GM23248 (cell line): Measurements from ENCODE around the gene XBP1. TPM values are rescaled to one million over a fixed set of nuclear protein-coding genes. Genes with fewer than 3 reads are reported as not detected.
"Not testable (repeated sequence)": the region's sequence is repeated elsewhere in the genome, so short reads cannot be mapped to it uniquely, and the experiment has no call there.

Experiments used
- DNase-seq: peaks from one replicate; pipeline ENCODE4 v3.0.0-alpha.2; 2015
- H2AFZ ChIP-seq: fragments of 200-600 bp; sonication (generic); 2 replicates; pipeline ENCODE4 v1.6.1; 2016; ENCODE audit warnings: antibody characterized with exemption
- H3F3A ChIP-seq: fragments of 200-600 bp; sonication (generic); 2 replicates; pipeline ENCODE4 v1.6.1; 2016; ENCODE audit warnings: mild to moderate bottlenecking, antibody characterized with exemption, mixed run types; ENCODE audit not compliant: insufficient read depth
- H3K27ac ChIP-seq: fragments of 200-600 bp; sonication (generic); 2 replicates; pipeline ENCODE4 v1.5.1; 2016; ENCODE audit warnings: mild to moderate bottlenecking
- H3K27me3 ChIP-seq: fragments of 200-600 bp; sonication (generic); replicated peaks from 2 replicates; pipeline ENCODE4 v1.6.1; 2016; ENCODE audit warnings: mild to moderate bottlenecking; ENCODE audit not compliant: insufficient read depth
- H3K36me3 ChIP-seq: fragments of 200-600 bp; sonication (generic); 2 replicates; pipeline ENCODE4 v1.6.1; 2016; ENCODE audit warnings: low read depth, mild to moderate bottlenecking
- H3K4me1 ChIP-seq: fragments of 200-600 bp; sonication (generic); 2 replicates; pipeline ENCODE4 v1.6.1; 2016; ENCODE audit warnings: mild to moderate bottlenecking; ENCODE audit not compliant: insufficient read depth
- H3K4me2 ChIP-seq: fragments of 200-600 bp; sonication (generic); one replicate; pipeline ENCODE4 v1.6.1; 2016; ENCODE audit warnings: mild to moderate bottlenecking; ENCODE audit not compliant: unreplicated experiment
- H3K4me3 ChIP-seq: fragments of 200-600 bp; sonication (generic); 2 replicates; pipeline ENCODE4 v1.5.1; 2016; ENCODE audit warnings: mild to moderate bottlenecking
- H3K79me2 ChIP-seq: fragments of 200-600 bp; sonication (generic); 2 replicates; pipeline ENCODE4 v1.6.1; 2016; ENCODE audit warnings: mild to moderate bottlenecking; ENCODE audit not compliant: insufficient read depth
- H3K9ac ChIP-seq: fragments of 200-600 bp; sonication (generic); 2 replicates; pipeline ENCODE4 v1.6.1; 2016; ENCODE audit warnings: mild to moderate bottlenecking
- H3K9me2 ChIP-seq: fragments of 200-600 bp; sonication (generic); 2 replicates; pipeline ENCODE4 v1.6.1; 2016; ENCODE audit warnings: mixed run types, mild to moderate bottlenecking, moderate library complexity; ENCODE audit not compliant: insufficient read depth
- H3K9me3 ChIP-seq: fragments of 200-600 bp; sonication (generic); one replicate; pipeline ENCODE4 v1.6.1; 2017; ENCODE audit warnings: low read depth
- H4K20me1 ChIP-seq: fragments of 200-600 bp; sonication (generic); 2 replicates; pipeline ENCODE4 v1.6.0; 2016; ENCODE audit not compliant: insufficient read depth
- EZH2 ChIP-seq: fragments of 200-600 bp; sonication (generic); IDR thresholded peaks from 2 replicates; pipeline ENCODE4 v1.6.1; 2018; ENCODE audit warnings: antibody characterized with exemption, mild to moderate bottlenecking; ENCODE audit not compliant: insufficient read depth, poor library complexity, severe bottlenecking
- EZH2phosphoT487 ChIP-seq: fragments of 200-600 bp; sonication (generic); IDR thresholded peaks from 2 replicates; pipeline ENCODE4 v1.6.1; 2018; ENCODE audit warnings: antibody characterized with exemption, moderate library complexity, mild to moderate bottlenecking, low read depth; ENCODE audit not compliant: insufficient read depth
- WGBS, 2 experiments: methylation state at CpG; one replicate each; pipeline ENCODE4 v1.1.6; 2015 to 2017; ENCODE audit warnings: low lambda C conversion rate in 2 of 2, low coverage in 1 of 2; ENCODE audit errors: missing lambda C conversion rate in 2 of 2; 5-methylcytosine and 5-hydroxymethylcytosine counted together
- in situ Hi-C: fragments of 300-500 bp; cut with MboI; formaldehyde crosslinking; loops from 2 replicates; pipeline ENCODE4 v1.15.0; 2020
- polyA plus RNA-seq: library from polyadenylated mRNA; unstranded; fragments of >200 nt; fragmentation: Nextera tagmentation; extraction: Ambion mirVana; gene quantifications from 2 replicates; pipeline ENCODE4 v1.2.1, GENCODE V29; 2016
- total RNA-seq: library from RNA; depleted of rRNA; stranded (reverse); fragments of >200 nt; shearing (Covaris generic); gene quantifications from 2 replicates; pipeline ENCODE4 v1.2.3, GENCODE V29; 2014; rRNA removed

The XBP1 gene
- 324 and 350 TPM in 2 replicates for total RNA-seq
- 256 and 258 TPM in 2 replicates for polyA plus RNA-seq

GRCh38 chr22:28800308-28801041 lies at the start of gene XBP1:
TSS of gene XBP1 (minus strand) at chr22:28800569.
- Histone ChIP-seq H3K4me1 (peaks cover 30% of the 10 kb centered on the region), H3K27ac (peak within 1 kb of the TSS; percentile 100), H3K4me3 (peak within 1 kb of the TSS; percentile 98), H3K36me3 (peaks cover 34% of the 10 kb centered on the region), H3K4me2 (peak within 1 kb of the TSS; percentile 93), H2AFZ (peak within 1 kb of the TSS; percentile 89), H3K27me3 (no peaks in the 10 kb centered on the region), H3K9ac (peak within 1 kb of the TSS; percentile 100), H3K79me2 (peaks cover 75% of the 10 kb centered on the region), H3K9me3 (no peaks in the 10 kb centered on the region), H3F3A (peaks cover 41% of the 10 kb centered on the region), H4K20me1 (peaks cover 10% of the 10 kb centered on the region; the same call in 1 of the 2 replicates), H3K9me2 (no peaks in the 10 kb centered on the region)
- 1% methylated on average over 54 to 65 of the region's 78 CpGs for WGBS, 2 experiments
- peak; percentile 99 for DNase-seq
- no peak for TF ChIP-seq EZH2phosphoT487
- no peak for TF ChIP-seq EZH2
- in situ Hi-C loops, result no loop called here

DNA sequence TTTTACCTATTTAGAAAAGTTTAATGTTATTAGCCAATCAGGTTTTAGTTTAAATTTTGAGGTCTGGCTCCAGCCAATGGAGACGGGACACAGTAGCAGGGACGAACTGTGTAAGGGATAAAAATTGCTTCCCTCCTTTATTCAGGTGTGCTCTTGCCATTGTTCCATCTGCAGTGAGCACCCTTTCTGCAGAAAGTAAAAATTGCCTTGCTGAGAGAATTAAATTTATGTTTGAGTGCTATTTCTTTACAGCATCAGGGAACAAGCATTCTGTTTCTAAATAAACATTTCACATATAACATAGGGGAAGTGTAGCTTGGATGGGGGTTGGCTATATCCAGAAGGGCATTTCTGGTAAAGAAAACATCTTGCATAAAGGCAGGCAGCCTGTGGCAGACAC lies 46.6 kb upstream of the XBP1 start:
- Histone ChIP-seq H3K27me3 (no peaks in the 10 kb centered on the region), H3K4me1 (no peaks in the 10 kb centered on the region), H3K36me3 (no peaks in the 10 kb centered on the region), H3K79me2 (no peaks in the 10 kb centered on the region), H3K9me3 (no peaks in the 10 kb centered on the region), H3K9ac (no peak overlapping the region), H3K4me3 (no peak overlapping the region), H4K20me1 (no peaks in the 10 kb centered on the region), H3K27ac (no peak overlapping the region), H3K9me2 (no peaks in the 10 kb centered on the region), H3K4me2 (no peak overlapping the region), H3F3A (no peaks in the 10 kb centered on the region), H2AFZ (no peak overlapping the region)
- WGBS, 2 experiments, result 81 to 89% methylated on average over 2 of the region's 2 CpGs
- no peak for DNase-seq
- TF ChIP-seq EZH2, result no peak
- TF ChIP-seq EZH2phosphoT487, result no peak
- in situ Hi-C loops, result no loop called here

GRCh38 chr22:28844277-28844676 lies 43.9 kb upstream of the XBP1 start:
- H3K9me2 ChIP-seq, H3K27ac ChIP-seq, H2AFZ ChIP-seq, H3K4me2 ChIP-seq, in situ Hi-C loops, H4K20me1 ChIP-seq, H3K9ac ChIP-seq, H3K27me3 ChIP-seq, H3F3A ChIP-seq, DNase-seq, H3K9me3 ChIP-seq, H3K4me1 ChIP-seq, H3K4me3 ChIP-seq, H3K36me3 ChIP-seq, H3K79me2 ChIP-seq: not testable (repeated sequence)
- WGBS, 2 experiments, result 80 to 85% methylated on average over 2 of the region's 2 CpGs

DNA sequence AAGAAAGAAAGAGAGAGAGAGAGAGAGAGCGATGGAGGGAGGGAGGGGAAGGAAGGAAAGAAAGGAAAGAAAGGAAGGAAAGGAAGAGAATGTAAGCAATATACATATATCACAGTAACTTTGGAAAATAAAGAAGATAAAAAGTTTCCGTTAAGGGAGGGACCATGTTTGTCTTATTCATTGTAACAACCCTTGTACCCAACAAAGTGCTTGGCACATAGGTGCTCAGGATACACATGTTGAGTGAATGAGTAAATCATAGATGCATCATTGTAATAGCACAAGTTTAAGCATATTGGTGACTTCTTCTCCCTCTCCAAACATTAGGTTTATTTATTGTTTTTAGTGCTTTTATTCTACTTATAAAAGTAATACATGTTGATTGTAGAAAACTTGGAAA lies 43.3 kb upstream of the XBP1 start:
- TF ChIP-seq EZH2phosphoT487, result no peak
- no peak for TF ChIP-seq EZH2
- 92 to 96% methylated on average over 2 of the region's 2 CpGs for WGBS, 2 experiments
- in situ Hi-C loops, result no loop called here

More for the DNA sequence above, 43.3 kb upstream of the XBP1 start:
- H4K20me1 ChIP-seq, result no peaks in the 10 kb centered on the region
- no peaks in the 10 kb centered on the region for H3K79me2 ChIP-seq
- H3K36me3 ChIP-seq, result no peaks in the 10 kb centered on the region
- H3K9ac ChIP-seq, result no peak overlapping the region
- no peak overlapping the region for H2AFZ ChIP-seq
- H3K9me2 ChIP-seq, result no peaks in the 10 kb centered on the region
- no peak for DNase-seq
- H3K4me1 ChIP-seq, result no peaks in the 10 kb centered on the region
- no peaks in the 10 kb centered on the region for H3F3A ChIP-seq
- no peaks in the 10 kb centered on the region for H3K27me3 ChIP-seq
- H3K4me3 ChIP-seq, result no peak overlapping the region
- no peak overlapping the region for H3K4me2 ChIP-seq
- no peak overlapping the region for H3K27ac ChIP-seq
- no peaks in the 10 kb centered on the region for H3K9me3 ChIP-seq
